K562 (cell line): Measurements from ENCODE around the gene ZNF428. TPM values are rescaled to one million over a fixed set of nuclear protein-coding genes. Genes with fewer than 3 reads are reported as not detected.

ENCODE experiments used
- ATAC-seq: fragments of 200-7000 bp; cut with Tn5 transposase; 3 replicates; pipeline ENCODE4 v1.9.1; 2020; ENCODE audit warnings: moderate library complexity
- BruUV-seq: library from RNA; stranded (reverse); fragments of 400-500 nt; replicated peaks from 2 replicates; lab custom pipeline; 2021; lab: Mats Ljungman, UMichigan
- CTCF ChIA-PET: fragments of 300-600 bp; formaldehyde crosslinking; extraction: SDS; loops from one replicate; lab custom pipeline; 2021; ENCODE audit warnings: low intra/inter-chr PET ratio; lab: Yijun Ruan, JAX
- POLR2A ChIA-PET: fragments of 300-600, 350-650 bp; sonication (Branson Sonifier 250); formaldehyde crosslinking; extraction: SDS; loops from one replicate; lab custom pipeline; 2021; ENCODE audit warnings: antibody characterized with exemption, inconsistent platforms; lab: Yijun Ruan, JAX
- DNase-seq, 4 experiments: peaks; one replicate each; pipeline versions ENCODE4 v3.0.0 to v3.0.0-alpha.2; 2011 to 2018; ENCODE audit warnings: low spot score in 3 of 4, mixed read lengths in 3 of 4; ENCODE audit errors: extremely low read depth in 1 of 4
- FAIRE-seq: peaks from 2 replicates; lab custom pipeline; 2011; peaks lifted over from hg19 to GRCh38; lab: Jason Lieb, UNC
- H2AFZ ChIP-seq: 2 replicates; pipeline ENCODE4 v1.6.0; 2011; ENCODE audit warnings: low read depth, low read length, control low read depth, inconsistent platforms
- H3K27ac ChIP-seq: fragments of 200-600 bp; 3 replicates; pipeline ENCODE4 v1.8.0; 2011; ENCODE audit warnings: low read depth, mild to moderate bottlenecking, control low read depth, inconsistent platforms, low read length, moderate library complexity, mixed read lengths; ENCODE audit errors: extremely low read depth
- H3K27me3 ChIP-seq, 2 experiments: fragments of 300-600 bp in 1 of 2; 2 replicates in 1 of 2; 3 replicates in 1 of 2; pipeline versions ENCODE4 v1.6.0 to v1.8.0; 2011; ENCODE audit warnings: inconsistent platforms in 2 of 2, low read length in 2 of 2, mild to moderate bottlenecking in 1 of 2, mixed read lengths in 1 of 2, moderate library complexity in 1 of 2; ENCODE audit not compliant: control insufficient read depth in 2 of 2, insufficient read depth in 2 of 2
- H3K36me3 ChIP-seq: fragments of 300-600 bp; 3 replicates; pipeline ENCODE4 v1.8.0; 2011; ENCODE audit warnings: mild to moderate bottlenecking, low read length, inconsistent platforms; ENCODE audit not compliant: control insufficient read depth, insufficient read depth
- H3K4me1 ChIP-seq, 2 experiments: fragments of 200-600 bp in 1 of 2; replicated peaks in 1 of 2; 2 replicates in 1 of 2; 3 replicates in 1 of 2; pipeline versions ENCODE4 v1.5.1 to v1.8.0; 2011; ENCODE audit warnings: inconsistent platforms in 2 of 2, low read length in 2 of 2, mild to moderate bottlenecking in 1 of 2, mixed read lengths in 1 of 2, moderate library complexity in 1 of 2; ENCODE audit not compliant: control insufficient read depth in 2 of 2, insufficient read depth in 2 of 2
- H3K4me2 ChIP-seq: 2 replicates; pipeline ENCODE4 v1.6.1; 2011; ENCODE audit warnings: low read length, control low read depth, inconsistent platforms, mixed read lengths; ENCODE audit not compliant: insufficient read depth
- H3K4me3 ChIP-seq: fragments of 200-600 bp; sonication (generic), shearing (Covaris generic); 2 replicates; pipeline ENCODE4 v1.5.1; 2016; ENCODE audit warnings: control low read depth, inconsistent platforms
- H3K79me2 ChIP-seq: fragments of 200-600 bp; 3 replicates; pipeline ENCODE4 v1.8.0; 2011; ENCODE audit warnings: low read length, inconsistent platforms; ENCODE audit not compliant: control insufficient read depth, insufficient read depth
- H3K9ac ChIP-seq, 2 experiments: 2 replicates each; pipeline versions ENCODE4 v1.6.0 to v1.6.1; 2011; ENCODE audit warnings: low read depth in 2 of 2, low read length in 2 of 2, control low read depth in 1 of 2, inconsistent platforms in 1 of 2, mild to moderate bottlenecking in 1 of 2, mixed read lengths in 1 of 2; ENCODE audit not compliant: insufficient read depth in 1 of 2
- H3K9me1 ChIP-seq: one replicate; pipeline ENCODE4 v1.6.0; 2011; ENCODE audit warnings: inconsistent platforms, mild to moderate bottlenecking, low read length, moderate library complexity; ENCODE audit not compliant: control insufficient read depth, insufficient read depth
- H3K9me3 ChIP-seq: replicated peaks from 2 replicates; pipeline ENCODE4 v1.5.1; 2011; ENCODE audit warnings: low read depth, low read length, inconsistent platforms; ENCODE audit not compliant: control insufficient read depth, insufficient read depth
- H4K20me1 ChIP-seq: replicated peaks from 2 replicates; pipeline ENCODE4 v1.6.1; 2011; ENCODE audit warnings: low read length, inconsistent platforms, mixed read lengths; ENCODE audit not compliant: control insufficient read depth, insufficient read depth
- FOXA3 ChIP-seq, 2 experiments: fragments of 450-650 bp in 1 of 2; sonication (generic) in 1 of 2; formaldehyde crosslinking; IDR thresholded peaks in 1 of 2; conservative IDR thresholded peaks in 1 of 2; 2 replicates each; pipeline versions ENCODE4 v1.4.0 to v1.8.0; 2020 to 2022; ENCODE audit warnings: mild to moderate bottlenecking in 2 of 2, missing genetic modification reagents in 1 of 2
- RBM17 ChIP-seq: fragments of 200-400 bp; formaldehyde crosslinking; IDR thresholded peaks from 2 replicates; pipeline ENCODE4 v1.6.1; 2017; ENCODE audit warnings: low read depth, mild to moderate bottlenecking, low read length, borderline replicate concordance
- SP1 ChIP-seq: sonication (generic); formaldehyde crosslinking; IDR thresholded peaks from 2 replicates; pipeline ENCODE4 v1.8.1; 2022; ENCODE audit warnings: mild to moderate bottlenecking, missing genetic modification reagents
- TAF15 ChIP-seq: fragments of 200-400 bp; formaldehyde crosslinking; IDR thresholded peaks from 2 replicates; pipeline ENCODE4 v1.6.1; 2017; ENCODE audit warnings: mild to moderate bottlenecking, low read depth, low read length, moderate library complexity
- TEAD1 ChIP-seq, 2 experiments: fragments of 450-650 bp in 1 of 2; sonication (generic) in 1 of 2; formaldehyde crosslinking; IDR thresholded peaks; 2 replicates each; pipeline versions ENCODE4 v1.4.0 to v1.8.0; 2020 to 2022; ENCODE audit warnings: mild to moderate bottlenecking in 2 of 2, missing genetic modification reagents in 1 of 2
- YY1 ChIP-seq, 3 experiments: IDR thresholded peaks; 2 replicates each; pipeline ENCODE4 v1.6.1; 2011; ENCODE audit warnings: low read length in 2 of 3, mild to moderate bottlenecking in 2 of 3, moderate library complexity in 2 of 3, borderline replicate concordance in 1 of 3, control low read depth in 1 of 3, low read depth in 1 of 3; ENCODE audit not compliant: insufficient read depth in 3 of 3, insufficient replicate concordance in 2 of 3, control insufficient read depth in 1 of 3, insufficient read length in 1 of 3; ENCODE audit errors: extremely low read depth in 1 of 3
- ZC3H11A ChIP-seq: IDR thresholded peaks from 2 replicates; pipeline ENCODE4 v1.6.1; 2012; ENCODE audit warnings: low read depth, low read length, improper control_type of control experiment
- ZNF609 ChIP-seq: sonication (generic); formaldehyde crosslinking; IDR thresholded peaks from 2 replicates; pipeline ENCODE4 v1.8.1; 2023; ENCODE audit warnings: missing genetic modification reagents, mild to moderate bottlenecking, borderline replicate concordance
- WGBS: fragments of 100-300 bp; shearing (Covaris generic); methylation state at CpG from one replicate; pipeline ENCODE4 v1.1.6; 2016; ENCODE audit warnings: low coverage, mixed read lengths; ENCODE audit not compliant: insufficient coverage; ENCODE audit errors: missing lambda C conversion rate; 5-methylcytosine and 5-hydroxymethylcytosine counted together
- in situ Hi-C: fragments of 300-500 bp; cut with MboI; formaldehyde crosslinking; loops from 4 replicates; pipeline ENCODE4 v1.15.0; 2018; ENCODE audit warnings: inconsistent platforms, mixed read lengths
- intact Hi-C: fragments of 100-400 bp; cut with micrococcal nuclease; formaldehyde crosslinking; loops from 2 replicates; pipeline ENCODE4 v1.14.2; 2022
- polyA plus RNA-seq, 8 experiments: library from polyadenylated mRNA; depleted of rRNA in 4 of 8; stranded (reverse) in 5 of 8; unstranded in 3 of 8; fragments of >200 nt; fragmentation: Nextera tagmentation in 2 of 8; fragmentation: Illumina TruSeq in 1 of 8; extraction: Ambion mirVana in 2 of 8; extraction: Trizol in 1 of 8; gene quantifications; 2 replicates each; pipeline versions ENCODE4 v1.2.1 to v1.2.3, GENCODE V29; 2011 to 2014; ENCODE audit warnings: inconsistent platforms in 1 of 8, missing spikeins in 1 of 8
- total RNA-seq, 7 experiments: library from RNA; depleted of rRNA in 6 of 7; stranded (reverse); fragments of >200 nt in 6 of 7; fragmentation: Illumina TruSeq in 2 of 7; extraction: Trizol in 2 of 7; gene quantifications; 2 replicates each; pipeline versions ENCODE4 v1.2.1 to v1.2.3, GENCODE V29; 2011 to 2021; ENCODE audit warnings: low replicate concordance in 1 of 7

Gene ZNF428
- total and polyA plus RNA-seq, 9 of the 15 experiments (the other 6 are each of a cell fraction or from before 2014, with no cell fraction given): 0.15 to 85.7 (median 15.9) TPM

GRCh38 chr19:43574424-43575155 is 44.8 kb downstream of the ZNF428 start:
- Histone ChIP-seq H3K27ac (peak overlapping the region; percentile 83), H2AFZ (peak overlapping the region; percentile 97), H3K36me3 (peaks cover 10% of the 10 kb centered on the region; the same call in 2 of the 3 replicates)
- WGBS: 22% methylated on average over 12 of the region's 12 CpGs
- no peak for DNase-seq
- in situ Hi-C loops: no loop called here
- BruUV-seq: TSS peak; percentile 51
- TF ChIP-seq TEAD1 (CRISPR knock-in tag; IDR thresholded peaks at IDR 0.05): 0 out of 4 replicates have a peak, but pooled peaks of 1 of the 2 experiments have one; percentile 46
- no peak for TF ChIP-seq ZNF609 (CRISPR knock-in tag)
- TF ChIP-seq RBM17: no peak
- no peak for TF ChIP-seq SP1 (CRISPR knock-in tag)
- TF ChIP-seq ZC3H11A: 0 out of 2 replicates have a peak, but pooled peaks have one; percentile 8
- TF ChIP-seq TAF15: no peak
- peak in 1 of 3 experiments; percentile 48 for TF ChIP-seq YY1 (IDR thresholded peaks at IDR 0.05; ENCODE audit: borderline replicate concordance in 1 of 3, control insufficient read depth in 1 of 3, extremely low read depth in 1 of 3, insufficient read depth in 3 of 3, insufficient read length in 1 of 3, insufficient replicate concordance in 2 of 3, low read depth in 1 of 3, low read length in 2 of 3)
- peak in 1 of 2 experiments; percentile 15; a peak in 1 of 4 replicates for TF ChIP-seq FOXA3 (CRISPR knock-in tag; conservative IDR thresholded peaks at IDR 0.05 in 1 of 2, IDR thresholded peaks at IDR 0.05 in 1 of 2)
- TF ChIP-seq, all 486 proteins: peak for 4
- intact Hi-C loops: loop anchor here (1.0 kb wide), 1 partner anchor 22 kb away; the partner anchor contains the start of genes IRGQ and ZNF576
- no peak for ATAC-seq
- Histone ChIP-seq H3K79me2 (peaks cover 12% of the 10 kb centered on the region), H3K9me3 (no peaks in the 10 kb centered on the region), H3K9ac (peak overlapping the region; percentile 92 to 93), H4K20me1 (no peaks in the 10 kb centered on the region; the same call in 1 of the 2 replicates), H3K4me1 (peaks cover 5 to 16% of the 10 kb centered on the region in 2 experiments; a peak in 3 of 5 replicates), H3K4me3 (peak overlapping the region; percentile 91), H3K27me3 (no peaks in the 10 kb centered on the region; a peak in 1 of 5 replicates), H3K4me2 (peak overlapping the region; percentile 97), H3K9me1 (no peaks in the 10 kb centered on the region)
- POLR2A ChIA-PET: interaction anchor here (0.7 to 2.0 kb wide), 7 partner anchors 10 to 87 kb away, joined by 3 to 7 read pairs (median 3); partner anchors contain the start of genes IRGQ and ZNF576
- CTCF ChIA-PET: interaction anchor here (0.6 kb wide), 1 partner anchor 143 kb away, joined by 3 read pairs; no protein-coding TSS in a partner anchor
- FAIRE-seq: no peak
